Suprapubic skin (tissue), 3 donors: Measurements from ENCODE around the gene TUBB4B.

Source experiments
- CTCF ChIP-seq, 2 donors: fragments of 200-600 bp in 1 of 2; fragments of 450-650 bp in 1 of 2; sonication (generic) in 1 of 2; IDR thresholded peaks; one replicate each; pipeline ENCODE4 v1.5.1; 2016 to 2019; ENCODE audit warnings: antibody characterized with exemption in 2 of 2, mild to moderate bottlenecking in 1 of 2, moderate library complexity in 1 of 2
- POLR2A ChIP-seq, 2 donors: fragments of 450-650 bp; IDR thresholded peaks; one replicate each; pipeline ENCODE4 v1.6.1; 2017; ENCODE audit warnings: antibody characterized with exemption in 2 of 2, mild to moderate bottlenecking in 2 of 2, moderate library complexity in 2 of 2

- TF ChIP-seq POLR2A (IDR thresholded peaks at IDR 0.05) (no peak), CTCF (IDR thresholded peaks at IDR 0.05) (no peak)
These were observed 28.2 kb downstream of the TUBB4B start for GRCh38 chr9:137269231-137269772.
